Measurements from ENCODE around the gene IDI2. TPM values are rescaled to one million over a fixed set of nuclear protein-coding genes. Genes with fewer than 3 reads are reported as not detected.
A peak's percentile ranks its signal among the peaks of the same experiment; 100 is the strongest.
"Not testable (repeated sequence)": the region's sequence is repeated elsewhere in the genome, so short reads cannot be mapped to it uniquely, and the experiment has no call there.

The IDI2 gene
- polyA plus RNA-seq, 4 donors, result 0.03 TPM; not detected in 3

GRCh38 chr10:1044146-1044545 lies 18.5 kb upstream of the IDI2 start:
- 58 to 76% (median 66%) methylated on average over 4 of the region's 4 CpGs for WGBS, 3 donors
- Histone ChIP-seq H3K9me3 (ENCODE audit: control insufficient read depth in 2 of 2, insufficient read depth in 1 of 2, low read depth in 1 of 2, low read length in 1 of 2) (no peaks in the 10 kb centered on the region), H3K36me3 (ENCODE audit: control insufficient read depth in 3 of 3, insufficient read depth in 2 of 3, low read depth in 1 of 3, low read length in 3 of 3) (peaks cover 0 to 12% (median 7%) of the 10 kb centered on the region in 3 donors), H3K4me3 (ENCODE audit: low read depth in 1 of 3, low read length in 3 of 3) (no peak overlapping the region), H3K27me3 (ENCODE audit: control insufficient read depth in 3 of 3, insufficient read depth in 3 of 3, low read length in 3 of 3) (no peaks in the 10 kb centered on the region), H3K4me1 (ENCODE audit: control insufficient read depth in 3 of 3, insufficient read depth in 2 of 3, low read depth in 1 of 3, low read length in 2 of 3) (peaks cover 0 to 4% (median 0%) of the 10 kb centered on the region in 3 donors), H3K27ac (ENCODE audit: low read depth in 1 of 3, low read length in 2 of 3) (peak overlapping the region in 2 of 3 donors; percentile 30 to 76)
- no peak for FAIRE-seq
- no peak for DNase-seq

- H3K4me3 ChIP-seq (ENCODE audit: low read depth in 1 of 3, low read length in 3 of 3), result no peak overlapping the region
- FAIRE-seq, result no peak
These were observed 17.9 kb upstream of the IDI2 start for GRCh38 chr10:1043532-1043995.

GRCh38 chr10:1041514-1041913 lies 15.9 kb upstream of the IDI2 start:
- Histone ChIP-seq H3K4me1 (ENCODE audit: control insufficient read depth in 3 of 3, insufficient read depth in 2 of 3, low read depth in 1 of 3, low read length in 2 of 3) (peaks cover 0 to 4% (median 0%) of the 10 kb centered on the region in 3 donors), H3K4me3 (ENCODE audit: low read depth in 1 of 3, low read length in 3 of 3) (no peak overlapping the region), H3K9me3 (ENCODE audit: control insufficient read depth in 2 of 2, insufficient read depth in 1 of 2, low read depth in 1 of 2, low read length in 1 of 2) (no peaks in the 10 kb centered on the region), H3K27me3 (ENCODE audit: control insufficient read depth in 3 of 3, insufficient read depth in 3 of 3, low read length in 3 of 3) (no peaks in the 10 kb centered on the region), H3K36me3 (ENCODE audit: control insufficient read depth in 3 of 3, insufficient read depth in 2 of 3, low read depth in 1 of 3, low read length in 3 of 3) (peaks cover 0 to 20% (median 9%) of the 10 kb centered on the region in 3 donors), H3K27ac (ENCODE audit: low read depth in 1 of 3, low read length in 2 of 3) (no peak overlapping the region)
- DNase-seq (no peak), FAIRE-seq (no peak)
- WGBS, 3 donors, result 93 to 98% (median 95%) methylated on average over 9 of the region's 9 CpGs

More at GRCh38 chr10:1043532-1043995, 17.9 kb upstream of the IDI2 start:
- Histone ChIP-seq H3K27ac (ENCODE audit: low read depth in 1 of 3, low read length in 2 of 3) (peak overlapping the region in 1 of 3 donors; percentile 76), H3K4me1 (ENCODE audit: control insufficient read depth in 3 of 3, insufficient read depth in 2 of 3, low read depth in 1 of 3, low read length in 2 of 3) (peaks cover 0 to 4% (median 0%) of the 10 kb centered on the region in 3 donors), H3K9me3 (ENCODE audit: control insufficient read depth in 2 of 2, insufficient read depth in 1 of 2, low read depth in 1 of 2, low read length in 1 of 2) (no peaks in the 10 kb centered on the region), H3K36me3 (ENCODE audit: control insufficient read depth in 3 of 3, insufficient read depth in 2 of 3, low read depth in 1 of 3, low read length in 3 of 3) (peaks cover 0 to 14% (median 7%) of the 10 kb centered on the region in 3 donors), H3K27me3 (ENCODE audit: control insufficient read depth in 3 of 3, insufficient read depth in 3 of 3, low read length in 3 of 3) (no peaks in the 10 kb centered on the region)
- peak in 1 of 2 donors; percentile 26 for DNase-seq
- 67 to 75% (median 67%) methylated on average over 12 of the region's 12 CpGs for WGBS, 3 donors

- DNase-seq, result no peak
- Histone ChIP-seq H3K36me3 (ENCODE audit: control insufficient read depth in 3 of 3, insufficient read depth in 2 of 3, low read depth in 1 of 3, low read length in 3 of 3) (peaks cover 0 to 24% (median 9%) of the 10 kb centered on the region in 3 donors), H3K27ac (ENCODE audit: low read depth in 1 of 3, low read length in 2 of 3) (no peak overlapping the region), H3K27me3 (ENCODE audit: control insufficient read depth in 3 of 3, insufficient read depth in 3 of 3, low read length in 3 of 3) (no peaks in the 10 kb centered on the region), H3K9me3 (ENCODE audit: control insufficient read depth in 2 of 2, insufficient read depth in 1 of 2, low read depth in 1 of 2, low read length in 1 of 2) (no peaks in the 10 kb centered on the region), H3K4me3 (ENCODE audit: low read depth in 1 of 3, low read length in 3 of 3) (no peak overlapping the region), H3K4me1 (ENCODE audit: control insufficient read depth in 3 of 3, insufficient read depth in 2 of 3, low read depth in 1 of 3, low read length in 2 of 3) (peaks cover 0 to 4% (median 0%) of the 10 kb centered on the region in 3 donors)
- WGBS, 3 donors, result 85 to 94% (median 86%) methylated on average over 3 of the region's 3 CpGs
- FAIRE-seq, result no peak
These were observed 14.5 kb upstream of the IDI2 start for GRCh38 chr10:1040133-1040532.

- not testable (repeated sequence) for H3K27me3 ChIP-seq (ENCODE audit: control insufficient read depth in 3 of 3, insufficient read depth in 3 of 3, low read length in 3 of 3); H3K9me3 ChIP-seq (ENCODE audit: control insufficient read depth in 2 of 2, insufficient read depth in 1 of 2, low read depth in 1 of 2, low read length in 1 of 2); H3K4me1 ChIP-seq (ENCODE audit: control insufficient read depth in 3 of 3, insufficient read depth in 2 of 3, low read depth in 1 of 3, low read length in 2 of 3); DNase-seq; FAIRE-seq; H3K4me3 ChIP-seq (ENCODE audit: low read depth in 1 of 3, low read length in 3 of 3); H3K27ac ChIP-seq (ENCODE audit: low read depth in 1 of 3, low read length in 2 of 3)
- peaks cover 0 to 26% (median 9%) of the 10 kb centered on the region in 3 donors for H3K36me3 ChIP-seq (ENCODE audit: control insufficient read depth in 3 of 3, insufficient read depth in 2 of 3, low read depth in 1 of 3, low read length in 3 of 3)
- WGBS, 3 donors, result 87 to 92% (median 91%) methylated on average over 6 to 15 of the region's 20 CpGs
These were observed 13.1 kb upstream of the IDI2 start for GRCh38 chr10:1038769-1039168.

- Histone ChIP-seq H3K4me3 (ENCODE audit: low read depth in 1 of 3, low read length in 3 of 3) (no peak overlapping the region), H3K27me3 (ENCODE audit: control insufficient read depth in 3 of 3, insufficient read depth in 3 of 3, low read length in 3 of 3) (no peaks in the 10 kb centered on the region), H3K4me1 (ENCODE audit: control insufficient read depth in 3 of 3, insufficient read depth in 2 of 3, low read depth in 1 of 3, low read length in 2 of 3) (no peaks in the 10 kb centered on the region), H3K36me3 (ENCODE audit: control insufficient read depth in 3 of 3, insufficient read depth in 2 of 3, low read depth in 1 of 3, low read length in 3 of 3) (peaks cover 0 to 21% (median 6%) of the 10 kb centered on the region in 3 donors), H3K27ac (ENCODE audit: low read depth in 1 of 3, low read length in 2 of 3) (no peak overlapping the region), H3K9me3 (ENCODE audit: control insufficient read depth in 2 of 2, insufficient read depth in 1 of 2, low read depth in 1 of 2, low read length in 1 of 2) (no peaks in the 10 kb centered on the region)
- FAIRE-seq (no peak), DNase-seq (no peak)
- 93 to 94% (median 94%) methylated on average over 11 of the region's 11 CpGs for WGBS, 3 donors
These were observed 11.4 kb upstream of the IDI2 start for GRCh38 chr10:1037098-1037497.

- DNase-seq, result peak in 1 of 2 donors; percentile 76
- FAIRE-seq, result no peak
- Histone ChIP-seq H3K4me3 (ENCODE audit: low read depth in 1 of 3, low read length in 3 of 3) (no peak overlapping the region), H3K27me3 (ENCODE audit: control insufficient read depth in 3 of 3, insufficient read depth in 3 of 3, low read length in 3 of 3) (no peaks in the 10 kb centered on the region), H3K36me3 (ENCODE audit: control insufficient read depth in 3 of 3, insufficient read depth in 2 of 3, low read depth in 1 of 3, low read length in 3 of 3) (peaks cover 0 to 17% (median 6%) of the 10 kb centered on the region in 3 donors), H3K4me1 (ENCODE audit: control insufficient read depth in 3 of 3, insufficient read depth in 2 of 3, low read depth in 1 of 3, low read length in 2 of 3) (no peaks in the 10 kb centered on the region), H3K27ac (ENCODE audit: low read depth in 1 of 3, low read length in 2 of 3) (no peak overlapping the region), H3K9me3 (ENCODE audit: control insufficient read depth in 2 of 2, insufficient read depth in 1 of 2, low read depth in 1 of 2, low read length in 1 of 2) (no peaks in the 10 kb centered on the region)
- WGBS, 3 donors, result 29 to 57% (median 40%) methylated on average over 14 of the region's 14 CpGs
These were observed 10.7 kb upstream of the IDI2 start for GRCh38 chr10:1036341-1036791.

- H3K4me3 ChIP-seq (ENCODE audit: low read depth in 1 of 3, low read length in 3 of 3), result no peak overlapping the region
- FAIRE-seq (no peak), DNase-seq (no peak)
- H3K36me3 ChIP-seq (ENCODE audit: control insufficient read depth in 3 of 3, insufficient read depth in 2 of 3, low read depth in 1 of 3, low read length in 3 of 3), result peaks cover 0 to 16% (median 5%) of the 10 kb centered on the region in 3 donors
- no peaks in the 10 kb centered on the region for H3K9me3 ChIP-seq (ENCODE audit: control insufficient read depth in 2 of 2, insufficient read depth in 1 of 2, low read depth in 1 of 2, low read length in 1 of 2)
- H3K4me1 ChIP-seq (ENCODE audit: control insufficient read depth in 3 of 3, insufficient read depth in 2 of 3, low read depth in 1 of 3, low read length in 2 of 3), result no peaks in the 10 kb centered on the region
- no peak overlapping the region for H3K27ac ChIP-seq (ENCODE audit: low read depth in 1 of 3, low read length in 2 of 3)
- WGBS, 3 donors, result 85 to 92% (median 91%) methylated on average over 6 of the region's 6 CpGs
- H3K27me3 ChIP-seq (ENCODE audit: control insufficient read depth in 3 of 3, insufficient read depth in 3 of 3, low read length in 3 of 3), result no peaks in the 10 kb centered on the region
These were observed 9.5 kb upstream of the IDI2 start for GRCh38 chr10:1035201-1035600.

- H3K4me1 ChIP-seq (ENCODE audit: control insufficient read depth in 3 of 3, insufficient read depth in 2 of 3, low read depth in 1 of 3, low read length in 2 of 3), result no peaks in the 10 kb centered on the region
- no peak overlapping the region for H3K4me3 ChIP-seq (ENCODE audit: low read depth in 1 of 3, low read length in 3 of 3)
- peaks cover 0 to 14% (median 4%) of the 10 kb centered on the region in 3 donors for H3K36me3 ChIP-seq (ENCODE audit: control insufficient read depth in 3 of 3, insufficient read depth in 2 of 3, low read depth in 1 of 3, low read length in 3 of 3)
- WGBS, 3 donors, result 86 to 95% (median 90%) methylated on average over 3 of the region's 3 CpGs
- DNase-seq, result no peak
- no peak for FAIRE-seq
- H3K27ac ChIP-seq (ENCODE audit: low read depth in 1 of 3, low read length in 2 of 3), result no peak overlapping the region
- no peaks in the 10 kb centered on the region for H3K9me3 ChIP-seq (ENCODE audit: control insufficient read depth in 2 of 2, insufficient read depth in 1 of 2, low read depth in 1 of 2, low read length in 1 of 2)
- H3K27me3 ChIP-seq (ENCODE audit: control insufficient read depth in 3 of 3, insufficient read depth in 3 of 3, low read length in 3 of 3), result no peaks in the 10 kb centered on the region
These were observed 9.1 kb upstream of the IDI2 start for GRCh38 chr10:1034758-1035157.
